GM12878 (cell line): ENCODE results near the gene ABI1. TPM values are rescaled to one million over a fixed set of nuclear protein-coding genes. Genes with fewer than 3 reads are reported as not detected.

ENCODE experiments used
- CBX3 ChIP-seq: fragments of 200-600 bp; sonication (generic); IDR thresholded peaks from 2 replicates; pipeline ENCODE4 v1.6.1; 2016; ENCODE audit warnings: low read depth, borderline replicate concordance
- CEBPB ChIP-seq, 2 experiments: fragments of 150-350 bp in 1 of 2; IDR thresholded peaks; 2 replicates each; pipeline ENCODE4 v1.6.1; 2012 to 2014; ENCODE audit warnings: low read depth in 2 of 2, low read length in 2 of 2, borderline replicate concordance in 1 of 2, inconsistent platforms in 1 of 2
- FOXK2 ChIP-seq: fragments of 450-650 bp; IDR thresholded peaks from 2 replicates; pipeline ENCODE4 v1.6.1; 2017; ENCODE audit warnings: mild to moderate bottlenecking, moderate library complexity
- HCFC1 ChIP-seq: fragments of 150-350 bp; IDR thresholded peaks from 2 replicates; pipeline ENCODE4 v1.6.1; 2014; ENCODE audit warnings: low read length
- HSF1 ChIP-seq: fragments of 150-350 bp; IDR thresholded peaks from 2 replicates; pipeline ENCODE4 v1.6.1; 2014; ENCODE audit warnings: mild to moderate bottlenecking, low read depth, low read length
- KLF5 ChIP-seq: fragments of 450-650 bp; IDR thresholded peaks from 2 replicates; pipeline ENCODE4 v1.6.1; 2014; ENCODE audit warnings: mild to moderate bottlenecking; ENCODE audit not compliant: partially characterized antibody
- RELB ChIP-seq: fragments of 450-650 bp; IDR thresholded peaks from 2 replicates; pipeline ENCODE4 v1.6.1; 2017; ENCODE audit warnings: low read depth, mild to moderate bottlenecking, moderate library complexity
- SIX5 ChIP-seq: IDR thresholded peaks from 2 replicates; pipeline ENCODE4 v1.6.1; 2011; ENCODE audit warnings: mild to moderate bottlenecking, low read depth, low read length, moderate library complexity; ENCODE audit not compliant: severe bottlenecking
- SMAD1 ChIP-seq: fragments of 450-650 bp; IDR thresholded peaks from 2 replicates; pipeline ENCODE4 v1.6.1; 2018; ENCODE audit warnings: mild to moderate bottlenecking, low read depth; ENCODE audit not compliant: partially characterized antibody
- TAF1 ChIP-seq: IDR thresholded peaks from 2 replicates; pipeline ENCODE4 v1.6.1; 2011; ENCODE audit warnings: mild to moderate bottlenecking, low read depth, low read length, borderline replicate concordance
- ZZZ3 ChIP-seq: IDR thresholded peaks from 2 replicates; pipeline ENCODE4 v1.6.1; 2011; ENCODE audit warnings: low read depth; ENCODE audit not compliant: control insufficient read depth, insufficient read length
- polyA plus RNA-seq, 11 experiments: library from polyadenylated mRNA; depleted of rRNA in 4 of 11; unstranded in 6 of 11; stranded (reverse) in 5 of 11; fragments of >200 nt; fragmentation: Nextera tagmentation in 4 of 11; fragmentation: Illumina TruSeq in 1 of 11; extraction: Ambion mirVana in 4 of 11; extraction: Trizol in 1 of 11; gene quantifications; 1 replicate in 1 of 11; 2 replicates in 10 of 11; pipeline versions ENCODE4 v1.2.1 to v1.2.3, GENCODE V29; 2011 to 2016; ENCODE audit warnings: inconsistent platforms in 2 of 11, missing spikeins in 2 of 11, low read depth in 1 of 11
- total RNA-seq, 4 experiments: library from RNA; depleted of rRNA in 3 of 4; stranded (reverse); fragments of >200 nt in 3 of 4; fragmentation: Illumina TruSeq in 1 of 4; extraction: Trizol in 1 of 4; gene quantifications; 2 replicates each; pipeline versions ENCODE4 v1.2.1 to v1.2.3, GENCODE V29; 2013 to 2021
- TF ChIP-seq, protein P1 (sequence below): fragments of 450-650 bp; IDR thresholded peaks from 2 replicates; pipeline ENCODE4 v1.6.1; 2016; ENCODE audit warnings: mild to moderate bottlenecking
- TF ChIP-seq, protein P2 (sequence below): fragments of 450-650 bp; IDR thresholded peaks from 2 replicates; pipeline ENCODE4 v1.6.1; 2018; ENCODE audit warnings: mild to moderate bottlenecking, low read depth, moderate library complexity; ENCODE audit not compliant: partially characterized antibody
- TF ChIP-seq, protein P3 (sequence below): IDR thresholded peaks from 2 replicates; pipeline ENCODE4 v1.6.1; 2011; ENCODE audit warnings: borderline replicate concordance, low read depth, mild to moderate bottlenecking, moderate library complexity, mixed read lengths, low read length; ENCODE audit not compliant: insufficient read depth; ENCODE audit errors: extremely low read length
- TF ChIP-seq, protein P4 (sequence below): fragments of 450-650 bp; IDR thresholded peaks from 2 replicates; pipeline ENCODE4 v1.6.1; 2017; ENCODE audit warnings: mild to moderate bottlenecking, moderate library complexity

Gene ABI1
- total and polyA plus RNA-seq, 10 of the 15 experiments (the other 5 are each of a cell fraction or from before 2014, with no cell fraction given), result 31.2 to 73.2 (median 50.7) TPM

GRCh38 chr10:26807532-26807931 is 53.2 kb downstream of the ABI1 start (continued):
- TF ChIP-seq, protein P1, sequence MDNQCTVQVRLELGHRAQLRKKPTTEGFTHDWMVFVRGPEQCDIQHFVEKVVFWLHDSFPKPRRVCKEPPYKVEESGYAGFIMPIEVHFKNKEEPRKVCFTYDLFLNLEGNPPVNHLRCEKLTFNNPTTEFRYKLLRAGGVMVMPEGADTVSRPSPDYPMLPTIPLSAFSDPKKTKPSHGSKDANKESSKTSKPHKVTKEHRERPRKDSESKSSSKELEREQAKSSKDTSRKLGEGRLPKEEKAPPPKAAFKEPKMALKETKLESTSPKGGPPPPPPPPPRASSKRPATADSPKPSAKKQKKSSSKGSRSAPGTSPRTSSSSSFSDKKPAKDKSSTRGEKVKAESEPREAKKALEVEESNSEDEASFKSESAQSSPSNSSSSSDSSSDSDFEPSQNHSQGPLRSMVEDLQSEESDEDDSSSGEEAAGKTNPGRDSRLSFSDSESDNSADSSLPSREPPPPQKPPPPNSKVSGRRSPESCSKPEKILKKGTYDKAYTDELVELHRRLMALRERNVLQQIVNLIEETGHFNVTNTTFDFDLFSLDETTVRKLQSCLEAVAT, result no peak
- TF ChIP-seq ZZZ3 (no peak), SIX5 (no peak), CBX3 (no peak), FOXK2 (no peak), TAF1 (no peak), KLF5 (no peak), HCFC1 (no peak), SMAD1 (no peak), HSF1 (no peak), RELB (no peak), CEBPB (IDR thresholded peaks at IDR 0.05; ENCODE audit: borderline replicate concordance in 1 of 2, low read depth in 2 of 2, low read length in 2 of 2) (no peak)
- TF ChIP-seq, protein P2, sequence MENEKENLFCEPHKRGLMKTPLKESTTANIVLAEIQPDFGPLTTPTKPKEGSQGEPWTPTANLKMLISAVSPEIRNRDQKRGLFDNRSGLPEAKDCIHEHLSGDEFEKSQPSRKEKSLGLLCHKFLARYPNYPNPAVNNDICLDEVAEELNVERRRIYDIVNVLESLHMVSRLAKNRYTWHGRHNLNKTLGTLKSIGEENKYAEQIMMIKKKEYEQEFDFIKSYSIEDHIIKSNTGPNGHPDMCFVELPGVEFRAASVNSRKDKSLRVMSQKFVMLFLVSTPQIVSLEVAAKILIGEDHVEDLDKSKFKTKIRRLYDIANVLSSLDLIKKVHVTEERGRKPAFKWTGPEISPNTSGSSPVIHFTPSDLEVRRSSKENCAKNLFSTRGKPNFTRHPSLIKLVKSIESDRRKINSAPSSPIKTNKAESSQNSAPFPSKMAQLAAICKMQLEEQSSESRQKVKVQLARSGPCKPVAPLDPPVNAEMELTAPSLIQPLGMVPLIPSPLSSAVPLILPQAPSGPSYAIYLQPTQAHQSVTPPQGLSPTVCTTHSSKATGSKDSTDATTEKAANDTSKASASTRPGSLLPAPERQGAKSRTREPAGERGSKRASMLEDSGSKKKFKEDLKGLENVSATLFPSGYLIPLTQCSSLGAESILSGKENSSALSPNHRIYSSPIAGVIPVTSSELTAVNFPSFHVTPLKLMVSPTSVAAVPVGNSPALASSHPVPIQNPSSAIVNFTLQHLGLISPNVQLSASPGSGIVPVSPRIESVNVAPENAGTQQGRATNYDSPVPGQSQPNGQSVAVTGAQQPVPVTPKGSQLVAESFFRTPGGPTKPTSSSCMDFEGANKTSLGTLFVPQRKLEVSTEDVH, result no peak
- TF ChIP-seq, protein P3, sequence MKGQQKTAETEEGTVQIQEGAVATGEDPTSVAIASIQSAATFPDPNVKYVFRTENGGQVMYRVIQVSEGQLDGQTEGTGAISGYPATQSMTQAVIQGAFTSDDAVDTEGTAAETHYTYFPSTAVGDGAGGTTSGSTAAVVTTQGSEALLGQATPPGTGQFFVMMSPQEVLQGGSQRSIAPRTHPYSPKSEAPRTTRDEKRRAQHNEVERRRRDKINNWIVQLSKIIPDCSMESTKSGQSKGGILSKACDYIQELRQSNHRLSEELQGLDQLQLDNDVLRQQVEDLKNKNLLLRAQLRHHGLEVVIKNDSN, result no peak
- TF ChIP-seq, protein P4, sequence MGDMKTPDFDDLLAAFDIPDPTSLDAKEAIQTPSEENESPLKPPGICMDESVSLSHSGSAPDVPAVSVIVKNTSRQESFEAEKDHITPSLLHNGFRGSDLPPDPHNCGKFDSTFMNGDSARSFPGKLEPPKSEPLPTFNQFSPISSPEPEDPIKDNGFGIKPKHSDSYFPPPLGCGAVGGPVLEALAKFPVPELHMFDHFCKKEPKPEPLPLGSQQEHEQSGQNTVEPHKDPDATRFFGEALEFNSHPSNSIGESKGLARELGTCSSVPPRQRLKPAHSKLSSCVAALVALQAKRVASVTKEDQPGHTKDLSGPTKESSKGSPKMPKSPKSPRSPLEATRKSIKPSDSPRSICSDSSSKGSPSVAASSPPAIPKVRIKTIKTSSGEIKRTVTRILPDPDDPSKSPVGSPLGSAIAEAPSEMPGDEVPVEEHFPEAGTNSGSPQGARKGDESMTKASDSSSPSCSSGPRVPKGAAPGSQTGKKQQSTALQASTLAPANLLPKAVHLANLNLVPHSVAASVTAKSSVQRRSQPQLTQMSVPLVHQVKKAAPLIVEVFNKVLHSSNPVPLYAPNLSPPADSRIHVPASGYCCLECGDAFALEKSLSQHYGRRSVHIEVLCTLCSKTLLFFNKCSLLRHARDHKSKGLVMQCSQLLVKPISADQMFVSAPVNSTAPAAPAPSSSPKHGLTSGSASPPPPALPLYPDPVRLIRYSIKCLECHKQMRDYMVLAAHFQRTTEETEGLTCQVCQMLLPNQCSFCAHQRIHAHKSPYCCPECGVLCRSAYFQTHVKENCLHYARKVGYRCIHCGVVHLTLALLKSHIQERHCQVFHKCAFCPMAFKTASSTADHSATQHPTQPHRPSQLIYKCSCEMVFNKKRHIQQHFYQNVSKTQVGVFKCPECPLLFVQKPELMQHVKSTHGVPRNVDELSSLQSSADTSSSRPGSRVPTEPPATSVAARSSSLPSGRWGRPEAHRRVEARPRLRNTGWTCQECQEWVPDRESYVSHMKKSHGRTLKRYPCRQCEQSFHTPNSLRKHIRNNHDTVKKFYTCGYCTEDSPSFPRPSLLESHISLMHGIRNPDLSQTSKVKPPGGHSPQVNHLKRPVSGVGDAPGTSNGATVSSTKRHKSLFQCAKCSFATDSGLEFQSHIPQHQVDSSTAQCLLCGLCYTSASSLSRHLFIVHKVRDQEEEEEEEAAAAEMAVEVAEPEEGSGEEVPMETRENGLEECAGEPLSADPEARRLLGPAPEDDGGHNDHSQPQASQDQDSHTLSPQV, result no peak
- TF ChIP-seq, all 136 proteins: peak for 0
